ENCODE data around the gene EPSTI1. TPM values are rescaled to one million over a fixed set of nuclear protein-coding genes. Genes with fewer than 3 reads are reported as not detected.
A peak's percentile ranks its signal among the peaks of the same experiment; 100 is the strongest.

EPSTI1 gene
- total RNA-seq, 1 donor from 2014 or later: 2.1 TPM

- Mint-ChIP-seq H3K9me3 (ENCODE audit: low read depth) (no peaks in the 10 kb centered on the region), H3K27ac (ENCODE audit: unreplicated experiment) (no peak overlapping the region), H3K27me3 (ENCODE audit: low read depth) (no peaks in the 10 kb centered on the region), H3K4me1 (ENCODE audit: low read depth) (peaks cover 8% of the 10 kb centered on the region), H3K36me3 (ENCODE audit: low read depth) (no peaks in the 10 kb centered on the region), H3K4me3 (ENCODE audit: unreplicated experiment) (no peak overlapping the region)
- DNase-seq (ENCODE audit: low spot score): no peak
- TF ChIP-seq CTCF (IDR thresholded peaks at IDR 0.05): no peak
Measured at GRCh38 chr13:42891591-42891990, 100.5 kb downstream of the EPSTI1 start.

- H3K9me3 Mint-ChIP-seq (ENCODE audit: low read depth): no peaks in the 10 kb centered on the region
- no peak for TF ChIP-seq CTCF (IDR thresholded peaks at IDR 0.05)
- DNase-seq (ENCODE audit: low spot score): no peak
- no peaks in the 10 kb centered on the region for H3K27me3 Mint-ChIP-seq (ENCODE audit: low read depth)
- peaks cover 2% of the 10 kb centered on the region for H3K36me3 Mint-ChIP-seq (ENCODE audit: low read depth)
- no peak overlapping the region for H3K27ac Mint-ChIP-seq (ENCODE audit: unreplicated experiment)
- no peak overlapping the region for H3K4me3 Mint-ChIP-seq (ENCODE audit: unreplicated experiment)
- H3K4me1 Mint-ChIP-seq (ENCODE audit: low read depth): peaks cover 23% of the 10 kb centered on the region
Measured at GRCh38 chr13:42885325-42885724, 106.7 kb downstream of the EPSTI1 start.

GRCh38 chr13:42883771-42884467 lies 108.1 kb downstream of the EPSTI1 start:
- H3K27ac Mint-ChIP-seq (ENCODE audit: unreplicated experiment): peak overlapping the region; percentile 56
- TF ChIP-seq CTCF (IDR thresholded peaks at IDR 0.05): peak; percentile 85
- H3K4me3 Mint-ChIP-seq (ENCODE audit: unreplicated experiment): peak overlapping the region; percentile 62
- peaks cover 23% of the 10 kb centered on the region for H3K4me1 Mint-ChIP-seq (ENCODE audit: low read depth)
- DNase-seq (ENCODE audit: low spot score): no peak
- peaks cover 2% of the 10 kb centered on the region for H3K36me3 Mint-ChIP-seq (ENCODE audit: low read depth)
- H3K27me3 Mint-ChIP-seq (ENCODE audit: low read depth): no peaks in the 10 kb centered on the region
- peaks cover 1% of the 10 kb centered on the region for H3K9me3 Mint-ChIP-seq (ENCODE audit: low read depth)

GRCh38 chr13:42883142-42883541 lies 108.9 kb downstream of the EPSTI1 start:
- H3K36me3 Mint-ChIP-seq (ENCODE audit: low read depth): peaks cover 2% of the 10 kb centered on the region
- no peaks in the 10 kb centered on the region for H3K27me3 Mint-ChIP-seq (ENCODE audit: low read depth)
- no peak for DNase-seq (ENCODE audit: low spot score)
- no peak overlapping the region for H3K27ac Mint-ChIP-seq (ENCODE audit: unreplicated experiment)
- H3K4me1 Mint-ChIP-seq (ENCODE audit: low read depth): peaks cover 23% of the 10 kb centered on the region
- H3K9me3 Mint-ChIP-seq (ENCODE audit: low read depth): peaks cover 8% of the 10 kb centered on the region
- no peak for TF ChIP-seq CTCF (IDR thresholded peaks at IDR 0.05)
- no peak overlapping the region for H3K4me3 Mint-ChIP-seq (ENCODE audit: unreplicated experiment)

GRCh38 chr13:42880056-42880605 lies 111.9 kb downstream of the EPSTI1 start:
- Mint-ChIP-seq H3K4me1 (ENCODE audit: low read depth) (peaks cover 30% of the 10 kb centered on the region), H3K9me3 (ENCODE audit: low read depth) (peaks cover 8% of the 10 kb centered on the region), H3K4me3 (ENCODE audit: unreplicated experiment) (no peak overlapping the region), H3K27ac (ENCODE audit: unreplicated experiment) (no peak overlapping the region), H3K27me3 (ENCODE audit: low read depth) (no peaks in the 10 kb centered on the region), H3K36me3 (ENCODE audit: low read depth) (peaks cover 2% of the 10 kb centered on the region)
- no peak for DNase-seq (ENCODE audit: low spot score)
- TF ChIP-seq CTCF (IDR thresholded peaks at IDR 0.05): no peak
